HepG2 (cell line): ENCODE data around the gene SDK1. TPM values are rescaled to one million over a fixed set of nuclear protein-coding genes. Genes with fewer than 3 reads are reported as not detected.

ENCODE experiments used
- ATAC-seq: fragments of 200-7000 bp; cut with Tn5 transposase; 3 replicates; pipeline ENCODE4 v1.9.1; 2020; ENCODE audit warnings: mild to moderate bottlenecking, moderate library complexity
- BruUV-seq: library from RNA; stranded (reverse); fragments of 400-500 nt; replicated peaks from 2 replicates; lab custom pipeline; 2021; lab: Mats Ljungman, UMichigan
- CTCF ChIA-PET: fragments of 300-600 bp; formaldehyde crosslinking; extraction: SDS; loops from one replicate; lab custom pipeline; 2021; ENCODE audit warnings: low total read pairs, inconsistent platforms, low intra/inter-chr PET ratio; lab: Yijun Ruan, JAX
- POLR2A ChIA-PET: fragments of 350-600 bp; sonication (Branson Sonifier 250); formaldehyde crosslinking; loops from one replicate; lab custom pipeline; 2020; ENCODE audit warnings: antibody characterized with exemption, inconsistent platforms; lab: Yijun Ruan, JAX
- DNase-seq: peaks from one replicate; pipeline ENCODE4 v3.0.0-alpha.2; 2015; ENCODE audit warnings: low spot score
- FAIRE-seq: peaks from 3 replicates; lab custom pipeline; 2011; peaks lifted over from hg19 to GRCh38; lab: Jason Lieb, UNC
- H2AFZ ChIP-seq: one replicate; pipeline ENCODE4 v1.6.1; 2011; ENCODE audit warnings: low read length, inconsistent platforms
- H3K27ac ChIP-seq: fragments of 300-600 bp; 3 replicates; pipeline ENCODE4 v1.8.0; 2011; ENCODE audit warnings: mixed run types, mild to moderate bottlenecking, mixed read lengths, low read length, inconsistent platforms; ENCODE audit not compliant: insufficient read depth; ENCODE audit errors: extremely low read length
- H3K27me3 ChIP-seq, 2 experiments: fragments of 200-600 bp in 1 of 2; 2 replicates in 1 of 2; 3 replicates in 1 of 2; pipeline versions ENCODE4 v1.6.0 to v1.8.0; 2011; ENCODE audit warnings: low read length in 2 of 2, mild to moderate bottlenecking in 2 of 2, moderate library complexity in 2 of 2, inconsistent platforms in 1 of 2; ENCODE audit not compliant: insufficient read depth in 2 of 2, control insufficient read depth in 1 of 2
- H3K36me3 ChIP-seq, 2 experiments: fragments of 200-600 bp in 1 of 2; replicated peaks in 1 of 2; 2 replicates in 1 of 2; 3 replicates in 1 of 2; pipeline versions ENCODE4 v1.5.1 to v1.8.0; 2011; ENCODE audit warnings: low read length in 2 of 2, inconsistent platforms in 1 of 2; ENCODE audit not compliant: insufficient read depth in 2 of 2, control insufficient read depth in 1 of 2
- H3K4me1 ChIP-seq: 2 replicates; pipeline ENCODE4 v1.5.1; 2012; ENCODE audit warnings: low read length, inconsistent platforms; ENCODE audit not compliant: insufficient read depth
- H3K4me2 ChIP-seq: 2 replicates; pipeline ENCODE4 v1.6.0; 2011; ENCODE audit warnings: low read depth, low read length, inconsistent platforms
- H3K4me3 ChIP-seq, 3 experiments: fragments of 200-600 bp in 1 of 3; sonication (generic), shearing (Covaris generic) in 1 of 3; replicated peaks in 1 of 3; 2 replicates each; pipeline ENCODE4 v1.5.1; 2011 to 2016; ENCODE audit warnings: low read length in 3 of 3, inconsistent platforms in 2 of 3, low read depth in 2 of 3, mild to moderate bottlenecking in 2 of 3, control low read depth in 1 of 3, mixed read lengths in 1 of 3; ENCODE audit not compliant: insufficient read depth in 1 of 3
- H3K79me2 ChIP-seq: one replicate; pipeline ENCODE4 v1.6.1; 2011; ENCODE audit warnings: low read length, inconsistent platforms; ENCODE audit not compliant: insufficient read depth
- H3K9ac ChIP-seq: 2 replicates; pipeline ENCODE4 v1.6.0; 2011; ENCODE audit warnings: mild to moderate bottlenecking, low read depth, low read length, inconsistent platforms; ENCODE audit not compliant: insufficient read depth
- H3K9me3 ChIP-seq: 2 replicates; pipeline ENCODE4 v1.5.1; 2012; ENCODE audit warnings: mild to moderate bottlenecking, low read length
- H4K20me1 ChIP-seq: 2 replicates; pipeline ENCODE4 v1.6.0; 2011; ENCODE audit warnings: inconsistent platforms, mild to moderate bottlenecking, low read length, moderate library complexity; ENCODE audit not compliant: insufficient read depth
- IRF2 ChIP-seq: IDR thresholded peaks from 2 replicates; pipeline ENCODE4 v1.6.1; 2018; ENCODE audit warnings: missing genetic modification reagents, missing compliant biosample characterization
- PRPF4 ChIP-seq: fragments of 200-400 bp; formaldehyde crosslinking; IDR thresholded peaks from 2 replicates; pipeline ENCODE4 v1.6.1; 2016; ENCODE audit warnings: low read length, low read depth; ENCODE audit not compliant: poor library complexity, severe bottlenecking
- SP1 ChIP-seq, 2 experiments: fragments of 450-650 bp in 1 of 2; sonication (generic) in 1 of 2; formaldehyde crosslinking in 1 of 2; IDR thresholded peaks; 2 replicates each; pipeline versions ENCODE4 v1.4.0 to v1.6.1; 2016 to 2020; ENCODE audit warnings: missing genetic modification reagents in 1 of 2
- THAP9 ChIP-seq: sonication (generic); formaldehyde crosslinking; IDR thresholded peaks from 2 replicates; pipeline ENCODE4; 2020; ENCODE audit warnings: missing genetic modification reagents, mild to moderate bottlenecking, borderline replicate concordance
- ZBTB33 ChIP-seq: sonication (generic); formaldehyde crosslinking; IDR thresholded peaks from 2 replicates; pipeline ENCODE4 v1.4.0; 2020; ENCODE audit warnings: missing genetic modification reagents
- ZNF264 ChIP-seq: sonication (generic); formaldehyde crosslinking; IDR thresholded peaks from 2 replicates; pipeline ENCODE4 v1.4.0; 2020; ENCODE audit warnings: missing genetic modification reagents
- WGBS: methylation state at CpG from one replicate; pipeline ENCODE4 v1.1.6; 2017; ENCODE audit warnings: low lambda C conversion rate; 5-methylcytosine and 5-hydroxymethylcytosine counted together
- in situ Hi-C: cut with HindIII; loops from 2 replicates; pipeline ENCODE4 v1.10.0; 2017; ENCODE audit warnings: low pct_unique_long_range_greater_than_20kb; ENCODE audit not compliant: extremely low pct_ligation_motif_present
- intact Hi-C: fragments of 100-400 bp; cut with micrococcal nuclease; formaldehyde crosslinking; loops from one replicate; pipeline ENCODE4 v1.10.0; 2022; ENCODE audit not compliant: unreplicated experiment
- polyA plus RNA-seq, 8 experiments: library from polyadenylated mRNA; depleted of rRNA in 3 of 8; stranded (reverse) in 7 of 8; unstranded in 1 of 8; fragments of >200 nt; fragmentation: Illumina TruSeq in 4 of 8; extraction: Trizol in 4 of 8; gene quantifications; 2 replicates each; pipeline versions ENCODE4 v1.2.1 to v1.2.3, GENCODE V29; 2011 to 2016; ENCODE audit warnings: low read depth in 4 of 8, missing spikeins in 1 of 8, mixed read lengths in 1 of 8; ENCODE audit not compliant: insufficient read depth in 1 of 8
- total RNA-seq, 5 experiments: library from RNA; depleted of rRNA; stranded (reverse); fragments of >200 nt; fragmentation: Illumina TruSeq; extraction: Trizol; gene quantifications; 2 replicates each; pipeline ENCODE4 v1.2.3, GENCODE V29; 2016; ENCODE audit warnings: low read depth in 1 of 5
- TF ChIP-seq, protein P1 (sequence below): sonication (generic); formaldehyde crosslinking; IDR thresholded peaks from 2 replicates; pipeline ENCODE4 v1.5.0; 2020; ENCODE audit warnings: missing genetic modification reagents
- TF ChIP-seq, protein P2 (sequence below), 2 experiments: sonication (generic) in 1 of 2; formaldehyde crosslinking in 1 of 2; IDR thresholded peaks; 2 replicates each; pipeline versions ENCODE4 v1.4.0 to v1.6.1; 2018 to 2020; ENCODE audit warnings: missing genetic modification reagents in 2 of 2, borderline replicate concordance in 1 of 2, low read depth in 1 of 2, mild to moderate bottlenecking in 1 of 2, missing biosample characterization in 1 of 2
- TF ChIP-seq, protein P3 (sequence below): sonication (generic); formaldehyde crosslinking; IDR thresholded peaks from 2 replicates; pipeline ENCODE4 v1.5.1; 2020; ENCODE audit warnings: mild to moderate bottlenecking, missing genetic modification reagents
- TF ChIP-seq, protein P4 (sequence below): sonication (generic); formaldehyde crosslinking; IDR thresholded peaks from 2 replicates; pipeline ENCODE4 v1.8.1; 2023; ENCODE audit warnings: mild to moderate bottlenecking, missing genetic modification reagents

Gene SDK1
- total and polyA plus RNA-seq, 2 of the 13 experiments (the other 11 are each of a cell fraction or from before 2014, with no cell fraction given), result 0.35 to 2.4 TPM

DNA sequence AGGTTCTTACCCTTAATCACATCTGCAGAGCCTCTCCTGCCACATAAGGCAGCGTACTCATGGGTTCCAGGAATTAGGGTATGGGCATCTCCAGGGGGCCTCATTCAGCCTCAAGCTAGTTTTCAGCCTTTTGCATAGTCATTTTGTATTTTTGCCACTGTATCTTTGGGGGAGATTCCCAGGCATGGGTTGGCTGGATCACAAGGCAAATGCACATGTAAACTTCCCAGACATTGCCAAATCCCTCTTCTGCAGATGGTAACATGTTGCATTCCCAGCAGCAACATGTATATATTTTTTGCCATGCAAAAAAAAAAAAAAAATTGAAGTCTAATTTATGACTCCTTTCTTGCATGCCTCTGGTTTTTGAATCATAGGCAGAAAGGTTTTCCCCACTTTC, 785.7 kb downstream of the SDK1 start (continued):
- TF ChIP-seq, protein P1, sequence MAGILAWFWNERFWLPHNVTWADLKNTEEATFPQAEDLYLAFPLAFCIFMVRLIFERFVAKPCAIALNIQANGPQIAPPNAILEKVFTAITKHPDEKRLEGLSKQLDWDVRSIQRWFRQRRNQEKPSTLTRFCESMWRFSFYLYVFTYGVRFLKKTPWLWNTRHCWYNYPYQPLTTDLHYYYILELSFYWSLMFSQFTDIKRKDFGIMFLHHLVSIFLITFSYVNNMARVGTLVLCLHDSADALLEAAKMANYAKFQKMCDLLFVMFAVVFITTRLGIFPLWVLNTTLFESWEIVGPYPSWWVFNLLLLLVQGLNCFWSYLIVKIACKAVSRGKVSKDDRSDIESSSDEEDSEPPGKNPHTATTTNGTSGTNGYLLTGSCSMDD (CRISPR knock-in tag), result no peak

DNA sequence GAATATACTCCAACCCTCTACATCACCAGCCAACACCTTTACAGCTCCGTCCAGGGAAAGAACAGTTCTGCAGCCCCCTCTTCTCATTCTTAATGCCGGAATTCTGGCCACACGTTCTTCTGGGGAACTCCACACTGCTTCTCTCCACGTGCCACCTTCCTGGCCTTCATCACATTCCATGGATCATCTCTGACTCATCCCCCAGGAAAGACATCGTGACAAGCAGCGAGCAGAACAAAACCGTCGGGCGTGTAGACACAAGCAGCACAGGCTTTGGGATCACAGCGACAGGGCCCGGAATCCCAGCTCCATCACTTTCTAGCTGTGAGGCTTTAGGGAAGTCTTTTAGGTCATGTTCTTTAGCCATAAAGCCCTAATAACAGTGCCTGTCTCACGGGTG, 790.7 kb downstream of the SDK1 start:
- POLR2A ChIA-PET, result no interaction called here
- Histone ChIP-seq H3K79me2 (no peaks in the 10 kb centered on the region), H3K36me3 (no peaks in the 10 kb centered on the region), H4K20me1 (no peaks in the 10 kb centered on the region), H2AFZ (no peak overlapping the region), H3K4me1 (no peaks in the 10 kb centered on the region), H3K4me2 (no peak overlapping the region), H3K9ac (no peak overlapping the region), H3K4me3 (no peak overlapping the region), H3K27me3 (no peaks in the 10 kb centered on the region), H3K27ac (no peak overlapping the region), H3K9me3 (peaks cover 11% of the 10 kb centered on the region; the same call in 1 of the 2 replicates)
- BruUV-seq, result no TSS peak
- DNase-seq (no peak), ATAC-seq (no peak), FAIRE-seq (no peak)
- in situ Hi-C loops (no loop called here), intact Hi-C loops (no loop called here)
- CTCF ChIA-PET, result no interaction called here
- 83% methylated on average over 11 of the region's 12 CpGs for WGBS
- TF ChIP-seq IRF2 (CRISPR knock-in tag) (no peak), ZNF264 (CRISPR knock-in tag) (no peak), THAP9 (CRISPR knock-in tag) (no peak), SP1 (IDR thresholded peaks at IDR 0.05) (no peak), SP1 (CRISPR knock-in tag; IDR thresholded peaks at IDR 0.05) (no peak), ZBTB33 (CRISPR knock-in tag) (no peak), PRPF4 (no peak)
- TF ChIP-seq, protein P2, sequence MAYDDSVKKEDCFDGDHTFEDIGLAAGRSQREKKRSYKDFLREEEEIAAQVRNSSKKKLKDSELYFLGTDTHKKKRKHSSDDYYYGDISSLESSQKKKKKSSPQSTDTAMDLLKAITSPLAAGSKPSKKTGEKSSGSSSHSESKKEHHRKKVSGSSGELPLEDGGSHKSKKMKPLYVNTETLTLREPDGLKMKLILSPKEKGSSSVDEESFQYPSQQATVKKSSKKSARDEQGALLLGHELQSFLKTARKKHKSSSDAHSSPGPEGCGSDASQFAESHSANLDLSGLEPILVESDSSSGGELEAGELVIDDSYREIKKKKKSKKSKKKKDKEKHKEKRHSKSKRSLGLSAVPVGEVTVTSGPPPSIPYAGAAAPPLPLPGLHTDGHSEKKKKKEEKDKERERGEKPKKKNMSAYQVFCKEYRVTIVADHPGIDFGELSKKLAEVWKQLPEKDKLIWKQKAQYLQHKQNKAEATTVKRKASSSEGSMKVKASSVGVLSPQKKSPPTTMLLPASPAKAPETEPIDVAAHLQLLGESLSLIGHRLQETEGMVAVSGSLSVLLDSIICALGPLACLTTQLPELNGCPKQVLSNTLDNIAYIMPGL (CRISPR knock-in tag; IDR thresholded peaks at IDR 0.05; ENCODE audit: borderline replicate concordance in 1 of 2, low read depth in 1 of 2), result no peak
- TF ChIP-seq, protein P3, sequence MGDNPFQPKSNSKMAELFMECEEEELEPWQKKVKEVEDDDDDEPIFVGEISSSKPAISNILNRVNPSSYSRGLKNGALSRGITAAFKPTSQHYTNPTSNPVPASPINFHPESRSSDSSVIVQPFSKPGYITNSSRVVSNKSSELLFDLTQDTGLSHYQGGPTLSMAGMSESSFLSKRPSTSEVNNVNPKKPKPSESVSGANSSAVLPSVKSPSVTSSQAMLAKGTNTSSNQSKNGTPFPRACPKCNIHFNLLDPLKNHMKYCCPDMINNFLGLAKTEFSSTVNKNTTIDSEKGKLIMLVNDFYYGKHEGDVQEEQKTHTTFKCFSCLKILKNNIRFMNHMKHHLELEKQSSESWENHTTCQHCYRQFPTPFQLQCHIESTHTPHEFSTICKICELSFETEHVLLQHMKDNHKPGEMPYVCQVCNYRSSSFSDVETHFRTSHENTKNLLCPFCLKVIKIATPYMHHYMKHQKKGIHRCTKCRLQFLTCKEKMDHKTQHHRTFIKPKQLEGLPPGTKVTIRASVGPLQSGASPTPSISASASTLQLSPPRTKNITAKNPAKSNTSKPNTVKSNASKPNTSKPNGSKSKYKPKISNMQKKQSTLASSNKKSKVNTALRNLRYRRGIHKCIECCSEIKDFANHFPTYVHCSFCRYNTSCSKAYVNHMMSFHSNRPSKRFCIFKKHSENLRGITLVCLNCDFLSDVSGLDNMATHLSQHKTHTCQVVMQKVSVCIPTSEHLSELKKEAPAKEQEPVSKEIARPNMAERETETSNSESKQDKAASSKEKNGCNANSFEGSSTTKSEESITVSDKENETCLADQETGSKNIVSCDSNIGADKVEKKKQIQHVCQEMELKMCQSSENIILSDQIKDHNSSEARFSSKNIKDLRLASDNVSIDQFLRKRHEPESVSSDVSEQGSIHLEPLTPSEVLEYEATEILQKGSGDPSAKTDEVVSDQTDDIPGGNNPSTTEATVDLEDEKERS, result no peak
- TF ChIP-seq, protein P4, sequence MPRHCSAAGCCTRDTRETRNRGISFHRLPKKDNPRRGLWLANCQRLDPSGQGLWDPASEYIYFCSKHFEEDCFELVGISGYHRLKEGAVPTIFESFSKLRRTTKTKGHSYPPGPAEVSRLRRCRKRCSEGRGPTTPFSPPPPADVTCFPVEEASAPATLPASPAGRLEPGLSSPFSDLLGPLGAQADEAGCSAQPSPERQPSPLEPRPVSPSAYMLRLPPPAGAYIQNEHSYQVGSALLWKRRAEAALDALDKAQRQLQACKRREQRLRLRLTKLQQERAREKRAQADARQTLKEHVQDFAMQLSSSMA, result no peak
